NCI-H146 treated with DMSO at 0.1 percent for 48 hours (cell line): Measurements from ENCODE around the gene MZF1.
"Not testable (repeated sequence)": the region's sequence is repeated elsewhere in the genome, so short reads cannot be mapped to it uniquely, and the experiment has no call there.

ENCODE experiments used
- DNase-seq: peaks from one replicate; lab custom pipeline; 2025; ENCODE audit not compliant: unreplicated experiment; lab: John Stamatoyannopoulos, UW

Gene MZF1

DNA sequence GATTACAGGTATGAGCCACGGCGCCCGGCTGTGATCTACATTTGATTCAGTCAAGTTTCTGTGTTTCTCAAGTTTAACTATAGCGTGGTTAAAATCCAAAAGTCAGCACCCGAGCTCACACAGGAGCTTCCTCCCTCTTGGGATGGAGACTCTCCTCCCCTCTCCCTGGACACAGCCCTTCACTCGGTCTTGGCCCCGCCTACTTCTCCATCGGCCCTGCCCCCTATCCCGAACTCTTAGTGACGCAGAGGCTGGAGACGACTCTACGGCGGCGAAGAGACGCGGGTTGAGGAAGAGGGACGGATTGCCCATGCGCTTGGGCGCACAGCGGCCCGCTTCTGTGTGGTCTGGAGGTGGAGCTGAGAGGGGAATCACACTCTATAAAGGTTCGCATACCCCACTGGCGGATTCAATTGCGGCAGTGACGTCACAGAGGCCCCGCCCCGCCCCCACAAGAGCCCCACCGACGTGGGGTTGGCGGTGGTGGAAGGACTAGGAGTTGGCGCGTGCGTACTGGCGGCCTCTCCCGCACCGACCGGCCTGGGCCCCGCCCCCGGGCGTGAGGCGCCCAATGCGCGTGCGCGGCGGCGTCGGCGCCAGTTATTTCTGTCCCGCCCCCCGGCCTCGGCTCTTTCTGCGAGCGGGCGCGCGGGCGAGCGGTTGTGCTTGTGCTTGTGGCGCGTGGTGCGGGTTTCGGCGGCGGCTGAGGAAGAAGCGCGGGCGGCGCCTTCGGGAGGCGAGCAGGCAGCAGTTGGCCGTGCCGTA is 29.1 kb downstream of the MZF1 start, which contains the start of gene TRIM28:
TRIM28 (plus strand) TSS at position 239 of the 765 bp plus-strand sequence. CDS start 694 bp downstream, outside the sequence.
- DNase-seq: no peak

- DNase-seq: not testable (repeated sequence)
Measured at GRCh38 chr19:58542641-58543372, 30.3 kb downstream of the MZF1 start.

GRCh38 chr19:58539169-58539559 is 34.0 kb downstream of the MZF1 start:
- DNase-seq: not testable (repeated sequence)

GRCh38 chr19:58538257-58539168 is 34.6 kb downstream of the MZF1 start:
- peak; percentile 98 for DNase-seq

GRCh38 chr19:58536852-58537798 is 36.0 kb downstream of the MZF1 start:
- DNase-seq: no peak

GRCh38 chr19:58535857-58536256 is 37.3 kb downstream of the MZF1 start:
- no peak for DNase-seq

DNA sequence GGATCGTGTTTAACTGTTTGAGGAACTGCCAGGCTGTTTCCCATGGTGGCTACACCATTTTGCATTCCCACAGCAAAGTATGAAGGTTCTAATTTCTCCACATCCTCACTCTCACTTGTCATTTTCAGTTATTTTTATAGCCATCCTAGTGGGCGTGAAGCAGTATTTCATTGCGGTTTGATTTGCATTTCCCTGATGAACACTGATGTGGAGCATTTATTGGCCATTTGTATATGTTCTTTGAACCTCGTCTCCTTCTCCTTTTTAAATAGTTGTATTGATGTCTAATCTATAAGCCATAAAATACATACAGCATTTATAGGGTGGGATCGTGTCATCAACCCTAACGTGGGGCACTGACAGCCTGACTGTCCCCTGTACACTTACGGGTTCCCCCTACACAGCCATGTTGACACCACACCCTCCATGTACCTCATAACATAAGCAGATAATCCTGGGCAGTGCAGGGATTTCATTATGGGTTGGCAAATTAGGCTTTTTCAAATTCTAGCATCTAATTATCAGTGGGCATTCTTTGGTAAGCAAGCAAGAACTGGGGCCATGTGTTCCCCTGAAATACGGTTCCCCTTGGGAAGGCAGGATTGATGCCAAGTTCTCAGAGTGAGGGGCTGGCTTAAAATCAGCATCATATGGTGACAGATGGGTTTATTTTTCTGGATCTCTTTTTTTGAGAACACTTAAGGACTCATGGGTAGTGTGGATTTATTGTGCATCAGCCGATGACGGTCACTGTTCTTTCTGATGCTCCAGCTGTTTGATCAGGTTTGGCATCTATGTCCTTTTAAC is 41.9 kb downstream of the MZF1 start:
- DNase-seq: no peak

- no peak for DNase-seq
Measured at GRCh38 chr19:58529405-58529804, 43.7 kb downstream of the MZF1 start.

- DNase-seq: no peak
Measured at GRCh38 chr19:58522709-58523108, 50.4 kb downstream of the MZF1 start.

DNA sequence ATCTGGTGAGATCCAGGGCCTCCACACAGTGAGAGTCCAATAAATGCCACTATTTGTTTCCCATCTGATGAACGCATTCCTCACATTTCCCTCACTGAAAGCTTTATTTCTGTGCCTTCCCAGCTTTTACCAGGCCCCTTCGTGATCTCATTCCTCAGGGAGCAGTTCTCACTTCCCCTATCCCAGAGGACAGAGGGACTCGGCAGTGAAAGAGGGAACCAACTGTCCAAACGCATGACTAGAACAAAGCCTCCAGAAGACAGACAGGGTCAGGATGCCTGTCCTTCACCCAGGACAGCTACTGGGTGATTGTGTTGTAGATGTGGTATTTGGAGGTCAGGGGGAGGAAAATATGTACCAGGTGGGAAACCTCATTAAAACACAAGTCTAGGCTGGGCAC is 51.5 kb downstream of the MZF1 start:
- DNase-seq: no peak

- no peak for DNase-seq
Measured at GRCh38 chr19:58520257-58520599, 52.9 kb downstream of the MZF1 start.

- peak; percentile 98 for DNase-seq
Measured at GRCh38 chr19:58519355-58520256, 53.5 kb downstream of the MZF1 start, which contains the start of gene ZBTB45. Gene ZBTB45, minus strand, starts transcription at chr19:58519810. Its CDS starts 2,137 bp downstream, at chr19:58517673.

GRCh38 chr19:58519087-58519354 is 54.1 kb downstream of the MZF1 start:
- peak; percentile 77 for DNase-seq

- DNase-seq: no peak
Measured at GRCh38 chr19:58518256-58519086, 54.7 kb downstream of the MZF1 start.

DNA sequence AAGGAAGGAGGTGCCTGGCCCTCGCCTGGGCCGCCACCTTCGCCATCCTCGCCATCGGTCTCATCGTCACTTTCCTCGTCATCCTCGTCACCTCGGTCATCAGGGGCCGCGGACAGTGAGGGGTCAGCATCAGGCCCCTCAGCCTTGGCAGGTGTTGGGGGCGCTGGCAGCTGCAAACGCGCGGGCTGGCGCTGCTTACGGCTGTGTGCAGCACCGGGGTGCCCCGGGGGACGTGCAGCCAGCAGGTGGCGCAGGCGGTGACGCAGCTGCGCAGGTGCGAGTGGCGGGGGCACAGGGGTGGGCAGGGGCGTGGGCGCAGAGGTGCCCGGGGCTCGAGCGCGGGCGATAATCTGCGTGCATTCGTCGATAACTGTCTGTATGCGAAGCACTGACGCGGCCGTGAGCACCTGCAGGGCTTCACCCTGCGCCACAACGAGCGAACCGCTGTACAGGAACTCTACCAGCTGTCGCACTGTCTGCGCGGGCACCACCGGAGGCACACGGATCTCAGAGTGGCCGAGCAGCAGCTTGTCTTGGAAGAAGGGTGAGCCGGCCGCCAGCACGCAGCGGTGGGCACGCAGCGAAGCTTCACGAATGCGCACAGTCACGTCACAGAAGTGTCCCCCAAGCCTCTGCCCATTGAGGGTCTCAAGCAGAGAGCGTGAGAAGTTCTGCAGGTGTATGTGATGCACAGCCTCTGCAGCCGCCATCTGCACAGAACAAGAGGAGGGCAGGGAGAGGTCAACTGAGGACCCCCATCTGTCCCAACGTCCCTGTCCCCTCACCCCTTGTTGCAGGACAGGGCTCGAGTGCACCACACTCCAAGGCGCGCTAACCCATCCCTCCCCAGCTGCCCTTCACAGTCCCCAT is 55.9 kb downstream of the MZF1 start:
- DNase-seq: no peak

DNA sequence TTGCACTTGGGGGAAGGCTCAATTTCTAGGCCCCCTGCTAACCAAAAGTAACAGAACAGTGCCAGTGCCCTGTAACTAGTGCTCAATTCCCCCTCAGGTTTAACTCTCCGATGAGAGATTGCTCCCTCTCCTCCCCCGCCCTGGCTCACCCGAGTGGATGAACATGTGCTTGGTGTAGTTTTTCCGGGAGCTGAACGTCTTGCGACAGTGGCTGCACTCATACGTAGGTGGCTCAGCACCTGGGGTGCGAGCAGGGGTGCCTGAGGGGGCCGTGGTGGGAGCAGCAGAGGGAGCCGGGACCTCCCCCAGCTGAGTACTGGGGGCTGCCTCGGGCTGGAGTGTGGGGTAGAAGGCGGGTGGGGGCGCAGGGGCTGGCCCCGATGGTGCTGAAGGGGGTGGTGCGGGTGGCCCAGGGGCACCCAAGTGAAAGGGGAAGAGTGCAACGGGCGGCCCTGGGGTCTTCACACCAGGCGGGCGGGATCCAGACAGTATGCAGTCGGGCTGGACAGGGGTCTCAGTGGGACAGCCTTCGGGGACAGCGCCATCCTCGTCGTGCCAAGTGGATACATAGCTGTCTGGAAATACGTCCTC is 56.8 kb downstream of the MZF1 start:
- DNase-seq: no peak
